Activated CD4-positive, alpha-beta T cell treated with anti-CD3 and anti-CD28 coated beads for 36 hours (primary cell): ENCODE measurements around the gene FAM118B. TPM values are rescaled to one million over a fixed set of nuclear protein-coding genes. Genes with fewer than 3 reads are reported as not detected.

ENCODE experiments used
- ATAC-seq: fragments of 200-7000 bp; cut with Tn5 transposase; one replicate; pipeline ENCODE4 v1.10.0; 2021; ENCODE audit warnings: mild to moderate bottlenecking, moderate library complexity
- CTCF ChIA-PET: fragments of 350-600 bp; sonication (Branson Sonifier 250); formaldehyde crosslinking; loops from one replicate; lab custom pipeline; 2021; ENCODE audit warnings: antibody characterized with exemption; lab: Charles Lee
- POLR2A ChIA-PET: fragments of 350-600 bp; sonication (Branson Sonifier 250); formaldehyde crosslinking; loops from one replicate; lab custom pipeline; 2021; ENCODE audit warnings: antibody characterized with exemption, inconsistent platforms; lab: Charles Lee
- DNase-seq: peaks from one replicate; pipeline ENCODE4 v3.0.0-alpha.2; 2020
- H3K27ac Mint-ChIP-seq: one replicate; pipeline ENCODE4 v1.8.0; 2021; ENCODE audit warnings: mixed read lengths
- H3K27me3 Mint-ChIP-seq: one replicate; pipeline ENCODE4 v1.8.0; 2021; ENCODE audit warnings: mixed read lengths
- H3K36me3 Mint-ChIP-seq: one replicate; pipeline ENCODE4 v1.8.0; 2021; ENCODE audit warnings: low read depth, mixed read lengths
- H3K4me1 Mint-ChIP-seq: one replicate; pipeline ENCODE4 v1.8.0; 2021; ENCODE audit warnings: mixed read lengths
- H3K4me3 Mint-ChIP-seq: one replicate; pipeline ENCODE4 v1.8.0; 2021; ENCODE audit warnings: mild to moderate bottlenecking, moderate library complexity, mixed read lengths
- H3K9me3 Mint-ChIP-seq: one replicate; pipeline ENCODE4 v1.8.0; 2021; ENCODE audit warnings: low read depth, mixed read lengths
- intact Hi-C, 2 experiments: fragments of 100-400 bp; cut with DNase I in 1 of 2; cut with micrococcal nuclease in 1 of 2; formaldehyde crosslinking; loops; one replicate each; pipeline versions ENCODE4 v1.14.2 to v1.15.1; 2022 to 2024; cut with DNase I, micrococcal nuclease
- total RNA-seq, 2 experiments: library from RNA; stranded (reverse); gene quantifications; one replicate each; pipeline ENCODE4 v1.2.3, GENCODE V29; 2021

Gene FAM118B
- total RNA-seq, 2 experiments from 2014 or later, result 8.9 to 9.0 TPM

GRCh38 chr11:126280595-126280994 is 69.0 kb downstream of the FAM118B start:
- H3K36me3 Mint-ChIP-seq, result peaks cover 18% of the 10 kb centered on the region
- POLR2A ChIA-PET, result no interaction called here
- CTCF ChIA-PET, result interaction anchor here (0.8 to 2.8 kb wide), 3 partner anchors 11 to 31 kb away, joined by 3 to 11 read pairs (median 5); partner anchors contain the start of genes FOXRED1 and SRPRA
- H3K4me1 Mint-ChIP-seq, result peaks cover 43% of the 10 kb centered on the region
- DNase-seq (no peak), ATAC-seq (no peak)
- no peaks in the 10 kb centered on the region for H3K27me3 Mint-ChIP-seq
- intact Hi-C loops, result loop anchor here (5.0 kb wide), 3 partner anchors 68 to 688 kb away; partner anchors contain the start of genes CDON (in 1 of the 2), FAM118B (in 1 of the 2), RPUSD4 (in 1 of the 2) and STT3A (in 1 of the 2)
- no peak overlapping the region for H3K4me3 Mint-ChIP-seq
- no peaks in the 10 kb centered on the region for H3K9me3 Mint-ChIP-seq
- H3K27ac Mint-ChIP-seq, result peak overlapping the region; percentile 11

DNA sequence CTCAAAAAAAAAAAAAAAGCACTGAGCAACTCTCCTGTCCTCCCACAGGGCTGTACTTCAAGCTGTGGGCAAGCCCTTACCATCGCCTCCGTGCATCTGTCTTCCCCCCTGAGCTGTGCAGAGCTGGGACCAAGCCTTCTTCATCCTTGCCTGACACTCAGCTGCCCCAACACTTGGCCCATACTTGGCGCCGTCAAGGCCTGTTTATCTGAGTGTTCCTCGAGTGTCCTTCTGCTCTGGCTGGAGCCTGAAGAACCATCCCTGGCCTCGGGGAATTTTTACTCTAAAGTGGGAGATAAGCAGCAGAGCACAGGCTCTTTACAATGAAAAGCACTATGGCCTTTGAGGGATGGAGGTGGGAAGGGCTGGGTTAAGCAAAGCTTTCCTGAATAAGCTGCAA is 69.7 kb downstream of the FAM118B start:
- intact Hi-C loops, result loop anchor here (5.0 kb wide), 3 partner anchors 69 to 689 kb away; partner anchors contain the start of genes CDON (in 1 of the 2), FAM118B (in 1 of the 2), RPUSD4 (in 1 of the 2) and STT3A (in 1 of the 2)
- peaks cover 40% of the 10 kb centered on the region for H3K4me1 Mint-ChIP-seq
- ChIA-PET CTCF (interaction anchor here (0.6 to 2.8 kb wide), 4 partner anchors 11 to 308 kb away, joined by 3 to 11 read pairs (median 4); partner anchors contain the start of genes FOXRED1 and SRPRA), POLR2A (no interaction called here)
- no peaks in the 10 kb centered on the region for H3K27me3 Mint-ChIP-seq
- H3K4me3 Mint-ChIP-seq, result peak overlapping the region; percentile 77
- H3K9me3 Mint-ChIP-seq, result no peaks in the 10 kb centered on the region
- no peak overlapping the region for H3K27ac Mint-ChIP-seq
- peaks cover 12% of the 10 kb centered on the region for H3K36me3 Mint-ChIP-seq
- ATAC-seq (no peak), DNase-seq (no peak)

GRCh38 chr11:126281666-126282175 is 70.1 kb downstream of the FAM118B start:
- no peaks in the 10 kb centered on the region for H3K9me3 Mint-ChIP-seq
- intact Hi-C loops, result loop anchor here (1.0 to 5.0 kb wide), 5 partner anchors 12 to 689 kb away; partner anchors contain the start of genes CDON (in 1 of the 2), FAM118B (in 1 of the 2), FOXRED1 (in 1 of the 2) and HYLS1 (in 1 of the 2)
- H3K27ac Mint-ChIP-seq, result peak overlapping the region; percentile 94
- ATAC-seq (no peak), DNase-seq (no peak)
- H3K27me3 Mint-ChIP-seq, result no peaks in the 10 kb centered on the region
- H3K4me3 Mint-ChIP-seq, result peak overlapping the region; percentile 77
- POLR2A ChIA-PET, result no interaction called here
- H3K4me1 Mint-ChIP-seq, result peaks cover 43% of the 10 kb centered on the region
- CTCF ChIA-PET, result interaction anchor here (0.8 to 2.8 kb wide), 3 partner anchors 12 to 30 kb away, joined by 3 to 11 read pairs (median 5); partner anchors contain the start of genes FOXRED1 and SRPRA
- peaks cover 9% of the 10 kb centered on the region for H3K36me3 Mint-ChIP-seq

DNA sequence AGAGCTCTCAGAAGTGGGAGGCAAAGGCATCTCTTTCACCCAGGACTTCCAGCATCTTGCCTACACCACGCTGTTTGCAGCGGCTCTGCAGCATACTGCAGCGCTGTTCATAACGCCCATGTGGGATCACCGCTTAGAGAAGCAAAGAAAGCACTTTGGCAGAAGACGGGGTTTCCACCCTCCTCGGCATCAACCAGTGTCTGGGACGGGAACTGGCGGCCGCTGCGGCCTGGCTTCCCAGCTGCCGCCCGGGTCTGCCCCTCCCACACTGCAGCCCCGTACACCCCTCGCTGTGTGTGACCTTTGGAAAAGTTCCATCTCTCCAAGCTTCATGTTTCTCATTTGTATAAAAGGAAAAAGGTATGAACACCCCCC is 70.8 kb downstream of the FAM118B start:
- POLR2A ChIA-PET, result no interaction called here
- H3K9me3 Mint-ChIP-seq, result no peaks in the 10 kb centered on the region
- intact Hi-C loops, result loop anchor here (1.0 to 5.0 kb wide), 5 partner anchors 13 to 690 kb away; partner anchors contain the start of genes CDON (in 1 of the 2), FAM118B (in 1 of the 2), FOXRED1 (in 1 of the 2) and HYLS1 (in 1 of the 2)
- peak; percentile 30 for ATAC-seq
- H3K27ac Mint-ChIP-seq, result peak overlapping the region; percentile 94
- CTCF ChIA-PET, result interaction anchor here (1.7 to 2.8 kb wide), 2 partner anchors 12 to 28 kb away, joined by 7 to 11 read pairs; partner anchors contain the start of genes FOXRED1 and SRPRA
- peak; percentile 61 for DNase-seq
- peaks cover 46% of the 10 kb centered on the region for H3K4me1 Mint-ChIP-seq
- no peaks in the 10 kb centered on the region for H3K27me3 Mint-ChIP-seq
- H3K36me3 Mint-ChIP-seq, result peaks cover 9% of the 10 kb centered on the region
- H3K4me3 Mint-ChIP-seq, result peak overlapping the region; percentile 77

DNA sequence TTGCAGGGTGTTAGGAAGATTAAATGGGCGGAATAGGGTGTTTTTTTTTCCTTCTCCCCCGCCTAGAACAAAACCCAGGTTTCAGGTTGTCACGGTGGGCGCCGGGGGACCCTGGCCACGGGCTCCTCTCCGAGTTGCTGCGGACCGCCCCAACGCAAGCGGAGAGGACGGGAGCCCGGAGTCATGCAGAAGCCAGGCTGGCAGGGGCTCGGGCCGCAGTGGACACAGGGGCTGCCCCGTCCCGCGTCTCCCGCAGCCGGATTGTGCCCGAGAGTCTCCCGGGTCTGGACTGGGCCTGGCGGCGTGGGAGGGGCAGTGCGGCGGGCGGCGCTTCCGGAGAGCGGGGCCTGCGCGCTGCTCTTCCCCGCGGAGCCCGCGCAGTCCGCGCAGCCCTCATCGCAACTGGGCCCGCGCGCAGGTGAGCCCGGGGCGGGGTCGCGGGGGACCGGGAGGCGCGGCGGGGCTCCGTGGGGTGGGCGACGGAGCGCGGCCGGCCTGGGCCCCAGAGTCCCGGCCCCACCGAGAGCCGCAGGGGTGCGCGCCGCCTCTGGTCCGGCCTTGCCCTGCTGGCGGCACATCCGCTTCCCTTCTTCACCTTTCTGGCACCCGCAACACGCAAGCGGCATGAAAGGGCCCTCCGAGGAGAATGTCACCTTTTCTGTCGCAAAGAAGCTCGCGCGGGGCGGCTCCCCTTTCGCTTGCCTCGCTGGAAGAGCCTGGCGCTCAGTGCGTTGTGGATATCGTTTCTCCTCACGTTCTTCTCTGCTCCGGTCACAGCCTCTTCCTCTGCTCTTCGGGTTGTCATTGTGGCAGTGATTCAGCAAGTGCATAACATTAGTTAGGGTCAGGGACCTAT is 71.4 kb downstream of the FAM118B start, which contains the start of gene TIRAP:
Gene TIRAP (plus strand): TSS at position 358 of the 856 bp plus-strand sequence. CDS start 7,802 bp downstream, outside the sequence.
- Mint-ChIP-seq H3K4me1 (peaks cover 46% of the 10 kb centered on the region), H3K4me3 (peak within 1 kb of the TSS; percentile 81), H3K27ac (peak within 1 kb of the TSS; percentile 94), H3K36me3 (peaks cover 6% of the 10 kb centered on the region), H3K9me3 (no peaks in the 10 kb centered on the region), H3K27me3 (no peaks in the 10 kb centered on the region)
- POLR2A ChIA-PET, result interaction anchor here (0.9 kb wide), 1 partner anchor 74 kb away, joined by 3 read pairs; no protein-coding TSS in a partner anchor
- ATAC-seq, result peak; percentile 53
- intact Hi-C loops, result loop anchor here (1.0 to 5.0 kb wide), 9 partner anchors 14 to 713 kb away; partner anchors contain the start of genes DCPS (in 2 of the 2), FAM118B (in 2 of the 2), FOXRED1 (in 2 of the 2) and RPUSD4 (in 2 of the 2)
- peak; percentile 76 for DNase-seq
- CTCF ChIA-PET, result interaction anchor here (1.2 to 2.8 kb wide), 4 partner anchors 10 to 27 kb away, joined by 4 to 11 read pairs (median 6); partner anchors contain the start of genes FOXRED1 and SRPRA

DNA sequence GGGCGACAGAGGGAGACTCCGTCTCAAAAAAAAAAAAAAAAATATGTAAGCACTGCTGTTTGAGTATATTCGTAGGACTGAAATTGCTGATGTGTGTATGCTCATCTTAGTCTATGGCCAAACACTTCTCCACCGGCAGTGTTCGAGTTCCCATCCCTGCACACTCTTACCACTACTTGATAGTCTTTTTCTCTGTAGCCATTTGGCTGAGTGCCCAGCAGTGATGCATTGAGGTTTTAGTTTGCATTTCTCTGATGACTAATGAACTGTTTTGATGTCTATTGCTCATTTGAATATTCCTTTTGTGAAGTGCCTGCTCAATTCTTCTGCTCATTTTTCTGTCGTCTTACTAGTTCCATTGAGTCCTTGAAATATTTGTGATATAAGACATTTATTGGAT is 73.2 kb downstream of the FAM118B start:
- Mint-ChIP-seq H3K9me3 (no peaks in the 10 kb centered on the region), H3K27ac (peak overlapping the region; percentile 58), H3K36me3 (peaks cover 4% of the 10 kb centered on the region), H3K27me3 (no peaks in the 10 kb centered on the region), H3K4me1 (peaks cover 51% of the 10 kb centered on the region), H3K4me3 (peak overlapping the region; percentile 81)
- POLR2A ChIA-PET, result no interaction called here
- CTCF ChIA-PET, result interaction anchor here (1.2 kb wide), 2 partner anchors 13 to 27 kb away, joined by 3 to 4 read pairs; no protein-coding TSS in a partner anchor
- peak; percentile 60 for ATAC-seq
- intact Hi-C loops, result loop anchor here (5.0 kb wide), 3 partner anchors 73 to 693 kb away; partner anchors contain the start of genes CDON (in 1 of the 2), FAM118B (in 1 of the 2), RPUSD4 (in 1 of the 2) and STT3A (in 1 of the 2)
- peak; percentile 96 for DNase-seq

GRCh38 chr11:126288237-126288636 is 76.7 kb downstream of the FAM118B start:
- Mint-ChIP-seq H3K27ac (no peak overlapping the region), H3K9me3 (no peaks in the 10 kb centered on the region), H3K4me3 (no peak overlapping the region), H3K4me1 (peaks cover 32% of the 10 kb centered on the region), H3K36me3 (peaks cover 11% of the 10 kb centered on the region), H3K27me3 (no peaks in the 10 kb centered on the region)
- intact Hi-C loops, result no loop called here
- ChIA-PET POLR2A (interaction anchor here (0.6 kb wide), 1 partner anchor 13 kb away, joined by 5 read pairs; no protein-coding TSS in a partner anchor), CTCF (no interaction called here)
- no peak for DNase-seq
- no peak for ATAC-seq

DNA sequence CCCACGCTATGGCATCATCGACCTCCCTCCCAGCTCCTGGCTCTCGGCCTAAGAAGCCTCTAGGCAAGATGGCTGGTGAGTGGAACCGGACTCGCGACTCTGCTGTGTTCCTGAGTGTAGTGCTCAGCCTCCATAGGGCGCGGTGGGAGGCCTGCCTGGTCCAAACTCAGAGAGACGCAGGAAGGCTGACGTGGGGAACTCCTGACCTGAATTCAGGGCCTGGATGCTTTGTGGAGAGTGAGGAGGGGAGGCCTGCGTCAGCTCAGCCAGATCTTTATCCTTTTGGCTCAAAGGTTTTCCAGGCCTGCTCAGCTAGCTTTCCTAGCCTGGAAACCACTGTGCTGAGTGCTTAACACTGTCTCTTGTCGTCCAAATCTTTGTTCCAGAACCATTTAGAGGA is 79.3 kb downstream of the FAM118B start:
- H3K27me3 Mint-ChIP-seq, result no peaks in the 10 kb centered on the region
- H3K27ac Mint-ChIP-seq, result no peak overlapping the region
- ChIA-PET POLR2A (no interaction called here), CTCF (interaction anchor here (1.0 to 1.3 kb wide), 2 partner anchors 9 to 18 kb away, joined by 3 to 6 read pairs; no protein-coding TSS in a partner anchor)
- intact Hi-C loops, result no loop called here
- H3K36me3 Mint-ChIP-seq, result peaks cover 22% of the 10 kb centered on the region
- DNase-seq (no peak), ATAC-seq (no peak)
- no peak overlapping the region for H3K4me3 Mint-ChIP-seq
- H3K4me1 Mint-ChIP-seq, result peaks cover 25% of the 10 kb centered on the region
- H3K9me3 Mint-ChIP-seq, result no peaks in the 10 kb centered on the region

- peak overlapping the region; percentile 55 for H3K27ac Mint-ChIP-seq
- no peak overlapping the region for H3K4me3 Mint-ChIP-seq
- H3K4me1 Mint-ChIP-seq, result peaks cover 13% of the 10 kb centered on the region
- no peaks in the 10 kb centered on the region for H3K9me3 Mint-ChIP-seq
- peak; percentile 33 for ATAC-seq
- H3K36me3 Mint-ChIP-seq, result peaks cover 21% of the 10 kb centered on the region
- intact Hi-C loops, result no loop called here
- POLR2A ChIA-PET, result interaction anchor here (1.6 kb wide), 1 partner anchor 11 kb away, joined by 4 read pairs; the partner anchor contains the start of gene DCPS
- DNase-seq, result no peak
- no peaks in the 10 kb centered on the region for H3K27me3 Mint-ChIP-seq
- CTCF ChIA-PET, result no interaction called here
These were observed 82.1 kb downstream of the FAM118B start for GRCh38 chr11:126293726-126294125.

GRCh38 chr11:126297004-126297403 is 85.4 kb downstream of the FAM118B start:
- POLR2A ChIA-PET, result no interaction called here
- H3K4me1 Mint-ChIP-seq, result peaks cover 13% of the 10 kb centered on the region
- CTCF ChIA-PET, result no interaction called here
- H3K36me3 Mint-ChIP-seq, result peaks cover 19% of the 10 kb centered on the region
- H3K9me3 Mint-ChIP-seq, result no peaks in the 10 kb centered on the region
- ATAC-seq (no peak), DNase-seq (no peak)
- H3K27ac Mint-ChIP-seq, result no peak overlapping the region
- H3K4me3 Mint-ChIP-seq, result no peak overlapping the region
- no peaks in the 10 kb centered on the region for H3K27me3 Mint-ChIP-seq
- intact Hi-C loops, result no loop called here
